Hepatocyte (in vitro differentiated cells): Measurements from ENCODE around the gene TAOK3.

Source experiments
- EZH2 ChIP-seq: fragments of 200-600 bp; sonication (generic); IDR thresholded peaks from 2 replicates; pipeline ENCODE4 v1.6.1; 2016; ENCODE audit warnings: antibody characterized with exemption, mild to moderate bottlenecking, borderline replicate concordance
- EZH2phosphoT487 ChIP-seq: fragments of 200-600 bp; sonication (generic); IDR thresholded peaks from one replicate; pipeline ENCODE4 v1.6.1; 2018; ENCODE audit warnings: antibody characterized with exemption, mild to moderate bottlenecking, low read depth, moderate library complexity; ENCODE audit not compliant: unreplicated experiment, severe bottlenecking
- TF ChIP-seq, protein P1 (sequence below): fragments of 200-600 bp; sonication (generic); IDR thresholded peaks from 2 replicates; pipeline ENCODE4 v1.5.1; 2016; ENCODE audit warnings: antibody characterized with exemption, mild to moderate bottlenecking; ENCODE audit not compliant: poor library complexity

DNA sequence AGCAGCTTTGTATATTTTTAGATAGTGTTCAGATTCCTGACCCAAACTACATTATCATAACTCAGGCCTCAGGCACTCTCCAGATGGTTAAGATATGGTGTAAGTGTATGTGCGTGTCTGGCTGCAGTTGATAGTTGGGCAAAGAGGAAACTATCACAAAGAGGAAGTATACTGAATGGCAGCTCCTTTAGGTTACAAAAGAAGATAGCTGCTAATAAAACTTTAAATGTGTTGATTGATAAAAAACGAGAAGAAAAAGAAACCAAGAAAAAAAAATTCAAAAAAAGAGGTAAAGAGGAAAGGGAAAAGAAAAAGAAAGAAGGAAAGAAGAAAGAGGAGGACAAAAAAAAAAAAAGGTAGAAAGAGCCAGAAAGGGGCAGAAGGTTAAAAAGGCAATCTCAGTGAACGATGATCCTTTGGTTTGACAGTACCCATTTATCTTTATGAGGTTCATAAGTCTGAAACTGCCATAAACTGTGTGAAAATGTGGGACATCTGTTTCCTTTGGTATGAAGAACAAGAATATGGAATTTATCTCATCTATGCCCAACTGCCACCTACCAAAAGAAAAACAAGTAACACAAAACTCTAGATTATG, 42.2 kb downstream of the TAOK3 start:
- TF ChIP-seq, protein P1, sequence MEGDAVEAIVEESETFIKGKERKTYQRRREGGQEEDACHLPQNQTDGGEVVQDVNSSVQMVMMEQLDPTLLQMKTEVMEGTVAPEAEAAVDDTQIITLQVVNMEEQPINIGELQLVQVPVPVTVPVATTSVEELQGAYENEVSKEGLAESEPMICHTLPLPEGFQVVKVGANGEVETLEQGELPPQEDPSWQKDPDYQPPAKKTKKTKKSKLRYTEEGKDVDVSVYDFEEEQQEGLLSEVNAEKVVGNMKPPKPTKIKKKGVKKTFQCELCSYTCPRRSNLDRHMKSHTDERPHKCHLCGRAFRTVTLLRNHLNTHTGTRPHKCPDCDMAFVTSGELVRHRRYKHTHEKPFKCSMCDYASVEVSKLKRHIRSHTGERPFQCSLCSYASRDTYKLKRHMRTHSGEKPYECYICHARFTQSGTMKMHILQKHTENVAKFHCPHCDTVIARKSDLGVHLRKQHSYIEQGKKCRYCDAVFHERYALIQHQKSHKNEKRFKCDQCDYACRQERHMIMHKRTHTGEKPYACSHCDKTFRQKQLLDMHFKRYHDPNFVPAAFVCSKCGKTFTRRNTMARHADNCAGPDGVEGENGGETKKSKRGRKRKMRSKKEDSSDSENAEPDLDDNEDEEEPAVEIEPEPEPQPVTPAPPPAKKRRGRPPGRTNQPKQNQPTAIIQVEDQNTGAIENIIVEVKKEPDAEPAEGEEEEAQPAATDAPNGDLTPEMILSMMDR, result no peak
- TF ChIP-seq EZH2 (no peak), EZH2phosphoT487 (no peak)
